GM21723 (cell line): ENCODE results near the gene TTC39B.

Source experiments
- ATAC-seq: cut with Tn5 transposase; IDR thresholded peaks from one replicate; pipeline ENCODE4 v1.9.1; 2021; ENCODE audit warnings: mild to moderate bottlenecking, moderate library complexity; ENCODE audit not compliant: unreplicated experiment

Gene TTC39B

DNA sequence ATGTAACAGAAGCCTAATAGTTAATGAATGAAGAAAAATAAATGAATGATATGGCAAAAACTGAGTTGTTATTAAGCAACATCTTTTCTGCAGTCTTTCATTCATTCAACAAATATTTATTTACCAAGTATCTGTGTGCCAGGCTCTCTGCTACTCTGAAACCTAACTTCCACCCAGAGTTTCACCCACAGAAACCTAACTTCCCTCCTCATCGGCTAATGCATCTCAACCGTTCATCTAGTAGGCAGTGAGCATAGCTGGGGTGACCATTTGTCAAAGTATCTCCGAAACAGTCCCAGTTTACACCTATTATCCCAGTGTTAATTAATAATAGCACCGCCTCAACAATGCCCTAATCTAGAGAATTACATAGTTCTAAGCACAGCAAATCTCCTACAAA lies 1.5 kb downstream of the TTC39B start:
- ATAC-seq: no peak

- no peak for ATAC-seq
Observed at GRCh38 chr9:15304632-15305031, 2.4 kb downstream of the TTC39B start.

DNA sequence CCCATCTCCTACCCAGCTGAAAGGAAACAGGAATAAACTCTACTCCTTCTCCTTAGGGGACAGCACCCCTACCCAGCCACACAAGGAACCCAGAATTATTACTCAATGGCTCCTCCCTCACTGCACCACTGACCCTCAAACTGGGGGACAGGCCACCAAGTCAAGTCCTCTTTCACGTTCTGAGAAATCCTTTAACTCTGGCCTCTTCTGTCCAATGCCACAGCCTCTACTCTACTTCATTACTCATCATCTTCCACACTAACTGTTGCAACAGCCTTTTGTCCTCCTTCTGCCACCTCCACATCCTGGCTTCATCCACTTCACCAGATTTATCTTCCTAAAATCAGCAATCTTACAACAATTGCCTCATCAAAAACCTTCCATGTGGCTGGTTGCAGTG lies 6.8 kb downstream of the TTC39B start:
- ATAC-seq: no peak

GRCh38 chr9:15299374-15299939 lies 7.6 kb downstream of the TTC39B start:
- peak; percentile 89 for ATAC-seq

GRCh38 chr9:15298362-15298761 lies 8.7 kb downstream of the TTC39B start:
- no peak for ATAC-seq

DNA sequence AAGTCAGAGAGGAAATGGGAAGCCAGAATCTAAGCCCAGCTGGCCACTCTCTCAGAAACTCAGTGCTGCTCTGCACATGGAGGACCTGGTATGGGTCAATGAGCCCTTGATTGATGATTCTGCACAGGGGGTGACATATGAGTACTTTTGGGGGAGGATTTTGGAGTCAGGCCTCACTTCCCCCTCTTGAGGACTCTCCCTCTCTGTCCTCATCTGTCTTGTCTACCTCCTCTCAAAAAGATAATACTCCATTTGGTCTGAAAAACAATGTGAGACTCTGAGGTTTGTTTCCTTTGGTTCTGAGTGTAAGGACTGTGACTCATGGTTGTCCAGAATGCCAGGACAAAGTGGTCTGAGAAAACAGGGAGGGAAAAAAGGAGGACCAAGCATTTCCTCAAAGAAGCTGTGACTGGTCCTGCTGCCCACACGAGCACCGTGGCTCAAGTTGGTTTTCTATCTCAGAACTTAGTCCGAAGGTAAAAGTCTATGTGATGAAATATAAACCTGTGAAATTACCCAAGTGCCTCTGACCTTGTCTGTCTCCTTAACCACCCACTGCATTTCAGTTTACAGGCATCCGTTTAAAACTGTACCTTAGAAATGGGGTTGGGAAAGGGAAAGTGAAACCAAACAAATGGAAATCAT lies 11.1 kb downstream of the TTC39B start:
- peak; percentile 37 for ATAC-seq

DNA sequence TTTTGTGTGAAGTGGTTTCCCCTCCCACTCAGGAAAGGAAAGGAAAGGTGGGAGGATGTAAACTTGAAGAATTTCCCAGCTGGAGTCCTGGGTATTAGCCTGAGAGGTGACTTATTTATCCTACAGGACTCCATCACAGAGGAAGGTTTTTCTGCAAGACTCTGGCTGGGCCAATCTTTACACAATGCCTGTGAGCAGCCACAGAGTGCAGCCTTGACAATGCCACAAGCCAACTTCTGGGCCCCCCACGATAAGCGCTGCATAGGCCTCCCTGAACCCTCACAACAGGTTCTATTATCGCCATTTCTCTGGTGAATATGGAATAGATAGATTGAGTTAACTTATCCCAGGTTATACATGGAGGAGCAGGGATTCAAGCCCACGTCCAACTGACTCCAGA lies 12.4 kb downstream of the TTC39B start:
- no peak for ATAC-seq

GRCh38 chr9:15293804-15294316 lies 13.2 kb downstream of the TTC39B start:
- ATAC-seq: no peak

DNA sequence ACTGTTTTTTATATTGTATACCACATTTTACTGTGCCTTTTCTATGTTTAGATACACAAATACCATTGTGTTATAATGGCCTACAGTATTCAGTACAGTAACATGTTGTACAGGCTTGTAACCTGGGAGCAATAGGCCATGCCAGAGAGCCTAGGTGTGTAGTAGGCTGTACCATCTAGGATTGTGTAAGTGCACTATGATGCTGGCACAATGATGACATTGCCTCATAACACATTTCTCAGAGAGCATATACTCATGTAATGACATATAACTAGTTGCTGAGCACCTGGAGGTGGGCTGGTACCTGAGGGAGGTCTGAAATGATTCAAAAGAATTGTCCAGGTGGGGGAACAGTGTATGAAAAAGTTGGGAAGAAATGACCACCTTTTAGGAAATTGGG lies 13.9 kb downstream of the TTC39B start:
- ATAC-seq: no peak

DNA sequence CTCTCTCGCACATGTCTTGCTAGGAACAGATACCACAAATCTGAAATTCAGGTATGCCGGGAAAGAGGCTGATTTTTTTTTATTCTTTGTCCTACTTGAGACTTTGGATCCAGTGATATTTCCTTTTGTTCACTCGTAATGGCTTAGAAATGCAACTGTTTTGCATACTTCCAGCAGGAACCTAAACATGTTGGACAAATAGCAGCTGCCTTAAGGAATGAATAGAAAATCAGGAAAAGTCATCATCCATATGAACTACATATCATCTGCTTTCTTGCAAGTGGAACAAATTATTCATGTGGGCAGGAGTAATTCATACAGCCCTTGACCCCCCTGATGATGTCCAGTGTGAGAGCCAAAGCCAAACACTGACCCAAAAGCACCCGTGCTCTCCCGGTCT lies 17.4 kb downstream of the TTC39B start:
- no peak for ATAC-seq

GRCh38 chr9:15287309-15287708 lies 19.7 kb downstream of the TTC39B start:
- ATAC-seq: no peak

DNA sequence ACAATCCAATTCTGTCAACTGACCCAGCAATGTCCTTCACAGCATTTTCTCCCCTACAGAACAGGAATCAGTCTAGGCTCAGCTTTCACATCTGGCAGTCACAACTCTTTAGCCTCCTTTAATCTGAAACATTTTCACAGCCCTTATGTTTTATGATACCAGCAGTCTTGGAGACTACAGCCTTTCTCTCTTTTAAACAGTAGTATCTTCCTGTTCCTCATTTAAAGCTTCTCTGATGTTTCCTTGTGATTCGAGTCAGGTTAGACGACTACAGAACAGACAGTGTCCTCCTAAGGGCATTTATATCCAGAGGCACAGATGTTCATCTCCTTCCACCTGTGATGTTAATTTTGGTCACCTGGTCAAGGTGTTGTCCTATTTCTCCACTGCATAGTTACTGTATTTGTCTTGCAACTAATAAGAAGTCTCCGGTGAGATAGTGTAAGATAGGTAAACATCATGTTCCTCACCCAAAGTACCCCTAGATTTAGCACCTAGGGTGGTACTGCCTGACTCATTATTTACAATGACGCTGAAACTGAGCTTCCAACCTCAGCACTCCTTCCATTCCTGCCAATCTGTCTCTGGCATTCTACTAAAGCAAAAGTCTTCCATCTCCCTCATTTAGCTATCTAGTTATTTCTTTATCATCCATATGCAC lies 20.7 kb downstream of the TTC39B start:
- ATAC-seq: no peak

GRCh38 chr9:15282567-15283285 lies 24.3 kb downstream of the TTC39B start:
- ATAC-seq: no peak

DNA sequence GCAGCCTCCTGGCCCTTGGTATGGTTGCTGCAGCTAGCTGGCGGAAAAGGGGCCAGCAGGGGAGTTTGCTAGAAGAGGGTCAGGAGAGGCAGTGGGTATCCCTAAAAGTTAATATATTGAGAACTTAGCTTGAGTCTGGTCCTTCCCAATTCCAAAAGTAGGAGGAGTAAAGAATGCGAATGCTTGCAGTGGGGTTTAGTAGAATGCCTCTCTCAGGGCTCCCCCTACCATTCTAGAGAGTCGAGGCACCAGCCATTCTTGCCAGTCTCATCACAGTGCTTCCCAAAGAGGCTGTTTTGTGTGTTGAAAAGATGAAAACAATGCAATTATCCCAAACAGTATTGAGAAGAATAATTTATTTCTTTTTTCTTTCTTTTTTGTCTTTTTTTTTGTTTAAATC lies 26.4 kb downstream of the TTC39B start:
- ATAC-seq: no peak

- no peak for ATAC-seq
Observed at GRCh38 chr9:15278839-15279238, 28.2 kb downstream of the TTC39B start.

DNA sequence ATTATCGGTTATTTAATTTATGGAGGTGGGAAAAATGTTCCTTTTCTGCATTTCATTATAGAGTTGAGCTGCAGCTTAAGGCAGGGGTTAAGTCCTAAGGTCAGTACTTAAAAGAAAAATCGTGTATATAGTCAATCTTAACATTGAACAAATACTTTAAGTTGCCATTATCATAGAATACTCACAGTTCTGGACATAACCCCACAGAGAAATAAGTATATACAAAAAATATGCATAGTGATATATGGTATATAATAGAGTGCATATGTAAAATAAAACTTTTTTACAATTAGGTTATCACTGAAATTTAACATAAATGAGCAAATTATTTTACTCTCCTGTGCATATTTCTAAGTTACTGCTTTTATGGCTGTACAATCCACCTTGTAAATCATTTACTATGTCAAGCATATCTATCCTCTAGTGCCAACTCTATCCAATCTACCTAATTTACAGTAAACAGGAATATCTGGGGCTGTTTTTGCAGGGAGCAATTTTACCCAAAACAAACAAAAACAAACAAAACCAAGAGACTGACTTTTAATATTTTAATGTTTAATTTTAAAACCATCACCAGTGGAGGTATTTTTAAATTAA lies 28.8 kb downstream of the TTC39B start:
- no peak for ATAC-seq

DNA sequence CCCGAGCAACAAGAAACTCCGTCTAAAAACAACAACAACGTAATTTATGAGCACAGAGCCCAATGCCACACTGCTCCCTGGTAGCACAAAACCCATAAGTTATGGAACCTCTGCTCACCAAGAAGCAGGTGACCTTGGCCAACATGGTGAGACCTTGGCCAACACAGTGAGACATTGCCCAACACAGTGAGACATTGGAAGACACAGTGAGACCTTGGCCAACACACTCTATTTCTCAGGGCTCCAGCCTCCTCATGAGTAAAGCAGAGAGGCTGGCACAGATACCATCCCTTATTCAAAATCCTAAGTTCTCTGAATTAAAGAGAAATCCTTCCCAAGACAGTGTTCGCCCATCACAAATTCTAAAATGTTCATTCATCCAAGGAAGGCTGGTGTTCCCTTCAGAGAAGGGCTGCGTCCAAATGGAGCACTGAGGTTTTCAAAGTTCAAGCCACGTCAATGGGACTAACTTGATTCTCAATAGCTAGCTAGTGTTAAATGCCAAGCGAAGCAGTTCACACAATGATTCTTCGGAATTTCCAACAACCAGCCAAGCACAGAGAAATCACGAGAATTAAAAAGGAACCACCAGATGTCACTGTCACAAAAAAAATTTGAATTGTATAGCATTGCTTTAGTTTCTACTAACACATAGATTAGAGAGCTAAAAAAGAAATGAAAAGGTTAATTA lies 29.5 kb downstream of the TTC39B start:
- ATAC-seq: no peak

DNA sequence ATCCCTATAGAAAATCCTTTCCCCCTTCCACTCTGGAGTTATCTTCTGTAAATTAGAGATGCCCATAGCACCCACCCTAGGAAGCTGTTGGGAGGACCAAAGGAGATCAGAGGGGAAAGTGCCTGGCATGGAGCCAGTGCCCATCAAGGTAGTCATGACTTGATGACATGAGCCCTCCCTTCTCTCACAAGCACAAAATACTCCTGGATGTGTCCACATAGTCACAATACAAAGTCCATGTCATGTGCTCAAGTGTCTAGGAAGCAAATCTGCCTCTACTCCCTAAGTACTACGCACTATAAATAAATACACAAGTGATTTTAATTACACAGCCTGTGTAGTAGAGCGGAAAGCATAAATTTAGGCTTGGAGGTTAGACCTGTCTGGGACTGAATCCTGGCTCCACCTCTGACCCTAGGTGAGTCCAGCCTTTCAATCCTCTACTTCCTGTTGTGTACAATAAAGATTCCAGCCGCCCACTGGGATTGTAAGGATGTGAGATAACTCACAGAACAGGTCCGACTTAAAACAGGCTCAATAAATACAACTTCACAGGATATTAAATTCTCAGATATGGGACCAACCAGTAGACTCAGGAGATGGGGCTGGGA lies 30.6 kb downstream of the TTC39B start:
- no peak for ATAC-seq

DNA sequence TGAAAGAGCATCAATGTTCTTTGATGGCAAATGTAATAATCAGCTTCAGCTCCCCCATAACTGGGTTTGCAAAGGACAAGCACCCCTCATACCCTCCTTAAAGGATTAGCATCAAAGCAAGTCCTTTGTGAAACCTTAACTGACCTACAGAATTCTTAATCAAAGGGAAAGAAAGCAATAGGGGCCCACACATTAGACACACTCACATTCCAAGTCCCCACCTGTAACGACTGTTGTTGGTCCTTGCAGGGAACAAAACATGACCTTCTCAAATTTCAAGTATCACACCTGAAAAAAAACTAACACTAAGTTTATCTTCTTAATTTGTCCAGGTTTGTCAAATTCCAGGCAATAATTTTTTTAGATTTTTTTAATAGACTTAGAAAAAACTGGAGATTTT lies 32.6 kb downstream of the TTC39B start:
- ATAC-seq: no peak

- ATAC-seq: no peak
Observed at GRCh38 chr9:15272377-15272928, 34.6 kb downstream of the TTC39B start.
